GM20000 (cell line): ENCODE data around the gene LGALS8.

ENCODE experiments used
- DNase-seq: peaks from one replicate; pipeline ENCODE4 v3.0.0; 2012; ENCODE audit warnings: low spot score
- CTCF ChIP-seq: IDR thresholded peaks from 2 replicates; pipeline ENCODE4 v1.5.1; 2012; ENCODE audit warnings: mild to moderate bottlenecking, control low read depth; ENCODE audit errors: extremely low read depth, missing control alignments

Gene LGALS8

DNA sequence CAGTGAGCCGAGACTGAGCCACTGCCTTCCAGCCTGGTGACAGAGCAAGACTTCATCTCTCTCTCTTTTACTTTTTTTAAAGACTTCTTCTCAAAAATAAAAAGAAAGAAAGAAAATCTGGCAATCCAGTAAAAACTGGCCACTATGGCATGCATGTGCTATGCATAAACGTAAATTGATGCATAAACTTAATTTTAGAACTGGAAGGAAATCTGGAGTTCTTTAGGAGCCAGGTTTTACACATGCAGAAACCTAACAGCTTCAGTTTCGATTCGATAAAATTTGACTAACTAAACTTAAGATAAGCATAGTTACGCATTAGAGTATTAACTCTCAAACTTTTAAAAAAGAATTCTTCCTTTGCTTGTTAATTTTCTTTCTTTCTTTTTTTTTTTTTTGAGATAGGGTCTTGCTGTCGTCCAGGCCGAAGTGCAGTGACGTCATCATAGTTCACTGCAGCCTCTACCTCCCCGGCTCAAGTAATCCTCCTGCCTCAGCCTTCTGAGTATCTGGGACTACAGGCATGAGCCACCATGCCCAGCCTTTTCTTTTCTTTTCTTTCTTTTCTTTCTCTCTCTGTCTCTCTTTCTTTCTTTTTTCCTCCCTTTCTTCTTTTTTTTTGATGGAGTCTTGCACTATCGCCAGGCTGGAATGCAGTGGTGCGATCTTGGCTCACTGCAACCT, 11.9 kb upstream of the LGALS8 start:
- TF ChIP-seq CTCF: no peak
- DNase-seq: no peak

DNA sequence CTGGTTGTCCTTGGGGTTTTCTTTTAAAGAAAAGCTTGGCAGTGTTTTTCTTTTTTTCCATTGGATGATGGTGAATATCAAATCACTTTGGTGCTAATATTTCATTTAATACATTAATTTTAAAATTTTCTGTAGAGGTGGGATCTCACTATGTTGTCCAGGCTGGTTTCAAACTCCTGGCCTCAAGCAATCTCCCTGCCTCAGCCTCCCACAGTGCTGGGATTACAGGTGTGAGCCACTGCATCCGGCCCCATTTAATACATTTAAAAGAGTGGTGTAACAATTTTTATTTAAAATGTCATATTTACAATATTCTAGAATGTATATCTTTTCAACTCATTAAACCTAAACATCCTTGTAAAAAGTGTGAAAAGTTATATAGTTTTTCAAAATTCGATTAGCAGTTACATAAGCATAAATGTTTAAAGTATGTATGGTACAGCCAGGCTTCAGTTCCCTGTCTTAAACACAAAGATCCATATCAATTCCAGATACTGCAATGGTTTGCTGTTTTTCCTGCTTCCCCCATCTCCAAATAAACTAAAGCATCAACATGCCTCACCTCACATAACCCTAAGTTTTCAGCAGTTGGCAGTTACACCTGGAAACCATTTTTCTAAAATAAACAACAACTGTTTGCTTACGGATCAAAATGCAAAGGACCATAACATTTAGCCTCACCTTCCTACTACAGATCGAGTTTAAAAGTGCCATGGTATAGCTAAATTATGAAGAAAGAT, 8.9 kb upstream of the LGALS8 start:
- DNase-seq: no peak
- TF ChIP-seq CTCF: no peak

DNA sequence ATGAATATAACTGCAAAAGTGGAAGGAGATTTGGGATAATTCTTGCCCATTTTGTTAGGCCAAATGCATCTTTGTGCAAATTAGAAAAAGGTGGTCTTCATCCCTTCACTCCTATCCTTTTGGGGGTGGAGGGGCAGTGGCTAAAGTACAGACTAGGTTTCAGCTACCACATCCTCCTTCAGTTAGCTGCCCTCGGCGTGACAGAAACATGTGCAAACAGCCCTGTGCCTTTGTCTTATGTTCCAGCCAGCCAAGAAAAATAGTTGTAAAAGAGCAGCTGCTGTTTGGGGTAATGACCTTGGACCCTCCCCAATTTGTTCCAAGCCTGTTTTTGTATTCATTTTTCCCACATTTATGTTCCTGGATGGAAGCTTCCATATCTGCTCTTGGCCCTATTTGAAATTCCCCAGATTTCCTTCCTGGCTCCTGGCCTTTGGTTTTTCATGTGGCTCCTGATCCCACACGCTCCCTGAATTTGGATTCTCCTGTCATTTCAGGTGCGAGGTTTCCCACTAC, 8.3 kb upstream of the LGALS8 start:
- no peak for DNase-seq
- TF ChIP-seq CTCF: no peak

DNA sequence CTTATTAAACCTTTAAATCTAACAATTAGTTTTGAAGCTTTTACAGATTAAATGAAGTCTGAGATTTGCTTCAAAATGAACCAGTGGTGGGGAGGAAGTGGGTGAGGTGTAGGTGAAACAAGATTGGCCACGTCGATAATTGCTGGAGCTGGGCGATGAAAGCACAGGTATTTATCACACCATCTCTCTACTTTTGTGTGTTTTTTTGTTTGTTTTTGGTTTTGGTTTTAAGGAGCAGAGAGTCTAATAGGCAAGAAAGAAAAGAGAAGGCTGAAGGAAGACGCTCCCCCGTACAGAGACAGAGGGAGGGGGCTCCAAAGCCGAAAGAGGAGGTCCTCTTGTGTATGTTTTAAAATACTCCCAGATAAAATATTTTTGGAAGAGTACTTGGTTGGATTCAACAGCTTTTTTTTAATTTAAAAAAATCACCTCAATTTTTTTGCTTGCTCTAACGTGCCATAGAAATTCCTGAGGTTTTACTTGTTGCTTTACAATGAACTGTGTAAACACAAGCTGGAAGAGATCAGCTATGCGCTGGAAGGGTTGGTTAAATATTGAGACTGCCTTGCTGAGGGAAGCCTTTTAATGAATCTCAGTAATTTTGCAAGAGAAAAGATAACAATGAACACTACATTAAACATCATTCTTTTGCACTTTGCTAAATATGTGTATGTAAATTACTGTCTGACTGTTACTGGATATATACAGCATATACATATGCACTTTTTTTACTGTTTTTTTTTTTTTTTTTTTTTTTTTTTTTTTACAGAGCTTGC, 6.7 kb upstream of the LGALS8 start:
- TF ChIP-seq CTCF: no peak
- no peak for DNase-seq

DNA sequence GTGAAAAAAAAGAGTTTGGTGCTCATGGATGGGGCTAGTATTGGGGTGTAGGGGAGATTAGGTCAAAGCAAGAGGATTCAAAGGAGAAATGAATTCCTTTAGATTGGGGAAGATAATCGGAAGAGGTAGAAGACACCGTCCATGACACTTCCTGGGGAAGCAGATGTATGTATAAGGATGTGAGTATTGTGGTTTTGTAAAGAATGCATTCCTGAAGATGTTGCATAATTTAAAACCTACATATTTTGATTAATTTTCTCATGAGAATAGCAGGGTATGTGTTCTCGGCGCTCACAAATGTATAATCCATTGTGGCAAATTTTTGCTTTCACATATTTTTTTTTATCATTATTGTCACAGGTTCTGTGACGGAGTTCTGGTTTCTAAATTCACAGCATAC, 5.5 kb upstream of the LGALS8 start:
- no peak for DNase-seq
- no peak for TF ChIP-seq CTCF

- DNase-seq: no peak
- TF ChIP-seq CTCF: no peak
Observed at GRCh38 chr1:236520445-236521005, 3.3 kb upstream of the LGALS8 start.
